Transverse colon (tissue), 3 donors: ENCODE data around the gene CFAP119.
"Not testable (repeated sequence)": the region's sequence is repeated elsewhere in the genome, so short reads cannot be mapped to it uniquely, and the experiment has no call there.

Experiments used
- CTCF ChIP-seq, 5 experiments: fragments of 200-600 bp in 3 of 5; fragments of 450-650 bp in 2 of 5; sonication (generic) in 3 of 5; IDR thresholded peaks; 1 replicate in 2 of 5; 2 replicates in 3 of 5; pipeline ENCODE4 v1.5.1; 2016 to 2017; ENCODE audit warnings: antibody characterized with exemption in 5 of 5, inconsistent platforms in 3 of 5, mild to moderate bottlenecking in 2 of 5, moderate library complexity in 1 of 5
- POLR2A ChIP-seq: fragments of 450-650 bp; IDR thresholded peaks from one replicate; pipeline ENCODE4 v1.6.1; 2016; ENCODE audit warnings: antibody characterized with exemption, mild to moderate bottlenecking, moderate library complexity

DNA sequence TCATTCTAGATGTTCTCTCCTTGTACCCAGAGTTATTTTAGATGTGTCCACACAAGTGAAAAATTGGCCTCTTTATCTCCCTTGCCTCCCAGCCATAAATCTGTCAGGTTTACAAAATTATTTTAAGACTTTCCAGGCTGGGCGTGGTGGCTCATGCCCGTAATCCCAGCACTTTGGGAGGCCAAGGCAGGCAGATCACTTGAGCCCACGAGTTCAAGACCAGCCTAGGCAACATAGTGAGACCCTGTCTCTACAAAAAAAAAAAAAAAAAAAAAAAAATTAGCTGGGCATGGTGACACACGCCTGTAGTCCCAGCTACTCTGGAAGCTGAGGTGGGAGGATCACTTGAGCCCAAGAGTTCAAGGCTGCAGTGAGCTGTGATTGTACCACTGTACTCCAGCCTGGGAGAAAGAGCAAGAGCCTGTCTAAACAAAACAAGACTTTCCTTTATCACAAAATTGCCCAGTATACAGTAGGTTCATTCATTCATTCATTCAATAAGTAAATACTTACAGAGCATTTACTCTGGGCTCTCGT lies 47.1 kb upstream of the CFAP119 start:
- TF ChIP-seq CTCF (IDR thresholded peaks at IDR 0.05); POLR2A: not testable (repeated sequence)
